Measurements from ENCODE around the gene TMEM62. TPM values are rescaled to one million over a fixed set of nuclear protein-coding genes. Genes with fewer than 3 reads are reported as not detected.

TMEM62 gene
- total and polyA plus RNA-seq, 2 of the 8 experiments (the other 6 are each of a cell fraction or from before 2014, with no cell fraction given): 2.0 to 4.0 TPM

DNA sequence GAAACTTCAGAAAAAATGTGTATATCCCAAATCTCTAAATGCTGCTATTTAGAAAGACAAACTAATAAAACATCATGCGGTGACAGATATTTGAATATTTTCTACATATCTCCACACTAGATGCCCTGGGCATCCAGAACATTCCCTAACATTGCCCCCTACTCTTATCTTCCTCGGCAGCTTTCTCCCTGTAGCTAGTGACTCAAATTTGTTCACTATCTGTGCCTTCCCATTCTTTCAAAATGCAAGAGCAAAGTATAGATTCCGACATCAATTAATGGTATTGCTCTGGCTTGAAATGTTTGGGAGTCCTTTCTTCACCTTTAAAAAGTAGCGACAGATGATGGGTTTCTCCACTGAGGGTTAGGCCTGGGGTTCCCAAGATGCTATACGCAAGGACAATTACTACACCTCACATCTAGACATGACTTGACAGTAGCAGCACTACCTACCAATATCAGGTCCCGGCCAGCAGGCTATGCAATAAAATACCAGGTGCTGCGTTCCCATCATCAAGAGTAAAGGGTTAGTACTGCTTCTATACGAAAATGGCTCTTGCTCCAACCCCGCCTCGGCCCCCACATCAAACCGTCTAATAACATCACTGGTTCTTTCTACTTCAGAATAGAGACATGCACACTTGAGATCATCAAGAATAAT, 28.2 kb upstream of the TMEM62 start:
- 22% methylated on average over 11 of the region's 11 CpGs; no CpG with 5 or more reads in 1 of the 2 experiments for WGBS, 2 experiments (ENCODE audit: extremely low coverage in 1 of 2, insufficient coverage in 1 of 2, insufficient read length in 1 of 2, insufficient replicate concordance in 2 of 2, low coverage in 1 of 2, low lambda C conversion rate in 2 of 2, missing lambda C conversion rate in 1 of 2)
- Histone ChIP-seq H3K56ac (replicated peaks; ENCODE audit: insufficient read length, low read depth, low read length) (no peak overlapping the region), H3K9ac (replicated peaks in 1 of 4; ENCODE audit: extremely low read depth in 1 of 4, low read depth in 3 of 4, low read length in 3 of 4) (peak overlapping the region; percentile 35 to 81 (median 70)), H3K4me1 (replicated peaks in 1 of 4; ENCODE audit: control insufficient read depth in 3 of 4, insufficient read depth in 4 of 4, low read length in 3 of 4) (no peaks in the 10 kb centered on the region), H3K23ac (ENCODE audit: insufficient read length) (no peak overlapping the region), H2BK15ac (ENCODE audit: low read length) (no peak overlapping the region), H3K4me3 (ENCODE audit: extremely low read depth in 1 of 4, insufficient read depth in 2 of 4, low read depth in 3 of 4, low read length in 4 of 4) (peak overlapping the region; percentile 72 to 93 (median 90)), H4K5ac (ENCODE audit: insufficient read length, low read depth, low read length) (peak overlapping the region; percentile 37), H3K9me3 (ENCODE audit: insufficient read depth in 2 of 2, low read depth in 1 of 2, low read length in 1 of 2) (no peaks in the 10 kb centered on the region), H3K4ac (replicated peaks; ENCODE audit: insufficient read length, low read depth, low read length) (no peak overlapping the region), H3K79me1 (ENCODE audit: low read depth, low read length) (peaks cover 5% of the 10 kb centered on the region; the same call in 1 of the 2 replicates), H3K18ac (ENCODE audit: extremely low read depth, low read length) (no peak overlapping the region), H3K27me3 (replicated peaks in 1 of 4; ENCODE audit: control insufficient read depth in 3 of 4, extremely low read depth in 1 of 4, insufficient read depth in 3 of 4, low read length in 3 of 4) (no peaks in the 10 kb centered on the region), H2BK5ac (ENCODE audit: low read depth, low read length) (0 out of 2 replicates have a peak overlapping the region, but pooled peaks have one; percentile 19), H3K27ac (ENCODE audit: low read depth, low read length) (peak overlapping the region; percentile 68; the same call in 1 of the 2 replicates), H4K20me1 (replicated peaks in 1 of 2; ENCODE audit: control insufficient read depth in 1 of 2, insufficient read depth in 2 of 2, low read length in 2 of 2) (no peaks in the 10 kb centered on the region), H2BK12ac (ENCODE audit: low read depth, low read length) (no peak overlapping the region), H2BK20ac (ENCODE audit: low read length) (no peak overlapping the region), H2BK120ac (replicated peaks; ENCODE audit: low read depth, low read length) (no peak overlapping the region), H3K23me2 (ENCODE audit: low read depth, low read length) (no peaks in the 10 kb centered on the region; the same call in 1 of the 2 replicates), H4K91ac (replicated peaks; ENCODE audit: insufficient read length, low read length) (no peak overlapping the region), H2AFZ (ENCODE audit: low read length) (peak overlapping the region; percentile 86), H4K8ac (ENCODE audit: extremely low read depth, insufficient read depth, low read length) (no peak overlapping the region), H3K4me2 (ENCODE audit: insufficient read depth in 1 of 2, low read depth in 2 of 2, low read length in 2 of 2) (peak overlapping the region; percentile 82 to 89), H3K36me3 (ENCODE audit: control insufficient read depth in 2 of 4, insufficient read depth in 4 of 4, low read length in 3 of 4) (peaks cover 0 to 5% (median 1%) of the 10 kb centered on the region in 4 experiments; a peak in 2 of 8 replicates), H3K79me2 (ENCODE audit: control insufficient read depth in 1 of 2, insufficient read depth in 2 of 2, low read length in 2 of 2) (peaks cover 0 to 36% of the 10 kb centered on the region in 2 experiments; a peak in 3 of 4 replicates), H3K14ac (ENCODE audit: insufficient read length) (no peak overlapping the region), H2AK5ac (ENCODE audit: low read depth, low read length) (no peak overlapping the region)
- no peak for FAIRE-seq
- TF ChIP-seq EZH2 (IDR thresholded peaks at IDR 0.05; ENCODE audit: low read depth, low read length, severe bottlenecking) (no peak), NANOG (IDR thresholded peaks at IDR 0.05; ENCODE audit: insufficient read depth, low read depth, low read length, poor library complexity, severe bottlenecking) (no peak), SAP30 (IDR thresholded peaks at IDR 0.05; ENCODE audit: insufficient read depth, insufficient replicate concordance, low read length) (no peak)
- POLR2A ChIA-PET (ENCODE audit: partially characterized antibody): no interaction called here
- no peak for DNase-seq (ENCODE audit: low read depth in 1 of 2, low spot score in 2 of 2)
- CTCF ChIA-PET (ENCODE audit: partially characterized antibody): no interaction called here
